ENCODE data around the gene TNFRSF13B.
A peak's percentile ranks its signal among the peaks of the same experiment; 100 is the strongest.
"Not testable (repeated sequence)": the region's sequence is repeated elsewhere in the genome, so short reads cannot be mapped to it uniquely, and the experiment has no call there.

The TNFRSF13B gene

DNA sequence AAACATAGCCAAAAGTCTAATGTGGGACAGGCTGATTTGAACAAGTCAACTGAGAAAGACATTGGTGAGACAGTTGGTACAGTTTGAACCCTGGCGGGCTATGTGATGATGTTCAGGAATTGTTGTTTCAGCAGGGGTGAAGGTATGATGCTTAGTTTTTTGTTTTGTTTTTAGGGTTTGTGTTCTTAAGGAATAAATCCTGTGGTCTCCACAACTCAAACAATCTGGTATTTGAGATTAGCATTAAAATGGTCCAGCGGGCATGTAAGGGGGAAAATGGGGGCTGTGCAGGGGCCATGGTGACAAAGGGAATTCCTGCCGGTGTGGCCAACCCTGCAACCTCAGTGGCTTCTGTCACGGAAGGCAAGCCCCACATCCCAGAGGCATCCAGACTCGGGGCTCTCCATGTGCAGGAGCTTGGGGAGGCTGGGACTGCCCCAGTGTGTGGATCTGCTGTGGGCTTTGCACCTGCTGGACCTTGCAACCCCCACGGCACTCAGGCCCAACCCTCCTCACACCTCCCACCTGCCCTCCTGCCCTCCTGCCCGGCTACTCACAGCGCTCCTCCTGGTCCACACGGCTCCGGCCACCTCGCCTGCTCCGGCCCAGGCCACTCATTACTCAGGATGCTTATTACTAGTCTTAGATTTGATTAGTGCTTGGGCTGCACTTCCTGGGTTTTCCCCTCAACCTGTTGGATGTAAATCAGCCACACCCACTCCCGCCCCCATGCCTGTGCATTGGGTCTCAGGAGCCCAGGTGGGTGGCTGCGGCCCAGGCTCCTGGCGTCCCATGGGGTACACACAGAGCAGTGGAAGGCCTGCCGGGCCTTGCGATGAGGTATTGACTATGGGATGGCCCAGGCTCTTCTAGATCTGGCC lies at the start of gene TNFRSF13B:
Gene TNFRSF13B, minus strand, starts transcription at position 661 of the 881 bp plus-strand sequence. Its CDS starts 43 bp downstream, at position 618.
- no peak for DNase-seq

DNA sequence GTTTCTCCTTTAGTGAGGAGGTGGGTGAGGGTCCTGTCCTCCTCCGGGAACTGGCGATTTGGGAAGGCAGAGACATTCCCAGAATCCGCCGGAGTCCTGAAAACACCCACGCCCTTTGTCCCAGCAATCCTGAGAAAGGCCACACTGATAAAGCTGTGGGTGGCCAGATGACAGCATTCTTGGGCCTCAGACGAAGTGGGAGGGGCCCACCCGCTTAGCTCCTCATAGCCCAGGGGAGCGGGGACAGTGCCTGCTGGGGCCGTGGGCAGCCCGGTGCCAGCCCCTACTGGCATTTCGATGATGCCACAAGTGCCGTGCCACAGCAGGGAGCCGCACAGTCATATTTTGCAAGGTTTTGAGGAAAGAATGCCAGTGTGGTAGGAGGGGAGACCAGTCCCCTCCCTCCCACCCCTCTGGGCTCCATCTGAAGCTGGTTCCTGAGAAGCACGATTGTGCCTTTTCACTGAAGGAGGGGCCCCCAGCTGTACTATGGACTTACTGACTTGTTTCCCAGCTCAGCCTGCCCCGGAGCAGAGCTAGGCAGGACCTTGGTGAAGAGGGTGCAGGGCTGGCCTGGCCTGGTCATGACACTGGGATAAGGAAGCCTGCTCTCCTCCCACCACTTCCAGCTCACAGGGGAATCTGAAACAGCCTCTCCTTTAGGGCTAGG lies 49.4 kb upstream of the TNFRSF13B start:
- DNase-seq = no peak

DNA sequence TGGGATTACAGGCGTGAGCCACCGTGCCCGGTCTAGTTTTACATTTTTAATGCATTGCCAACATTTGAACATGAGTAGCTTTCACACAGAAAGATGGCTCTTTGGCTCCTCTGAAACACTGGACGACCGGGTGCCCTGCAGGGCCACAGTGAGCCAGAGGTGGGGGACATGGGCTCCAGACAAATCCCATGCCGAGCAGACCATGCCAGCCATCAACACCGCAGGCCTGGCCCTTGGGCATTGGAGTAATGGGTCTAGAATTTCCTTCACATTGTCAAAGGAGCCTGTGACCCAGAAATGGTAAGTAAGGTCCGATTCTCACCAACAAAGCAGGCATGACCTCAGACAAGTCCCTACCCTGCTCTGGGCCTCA lies 48.9 kb upstream of the TNFRSF13B start:
- no peak for DNase-seq

GRCh38 chr17:17019891-17020456 lies 48.1 kb upstream of the TNFRSF13B start:
- no peak for DNase-seq

GRCh38 chr17:17019430-17019762 lies 47.5 kb upstream of the TNFRSF13B start:
- DNase-seq = no peak

DNA sequence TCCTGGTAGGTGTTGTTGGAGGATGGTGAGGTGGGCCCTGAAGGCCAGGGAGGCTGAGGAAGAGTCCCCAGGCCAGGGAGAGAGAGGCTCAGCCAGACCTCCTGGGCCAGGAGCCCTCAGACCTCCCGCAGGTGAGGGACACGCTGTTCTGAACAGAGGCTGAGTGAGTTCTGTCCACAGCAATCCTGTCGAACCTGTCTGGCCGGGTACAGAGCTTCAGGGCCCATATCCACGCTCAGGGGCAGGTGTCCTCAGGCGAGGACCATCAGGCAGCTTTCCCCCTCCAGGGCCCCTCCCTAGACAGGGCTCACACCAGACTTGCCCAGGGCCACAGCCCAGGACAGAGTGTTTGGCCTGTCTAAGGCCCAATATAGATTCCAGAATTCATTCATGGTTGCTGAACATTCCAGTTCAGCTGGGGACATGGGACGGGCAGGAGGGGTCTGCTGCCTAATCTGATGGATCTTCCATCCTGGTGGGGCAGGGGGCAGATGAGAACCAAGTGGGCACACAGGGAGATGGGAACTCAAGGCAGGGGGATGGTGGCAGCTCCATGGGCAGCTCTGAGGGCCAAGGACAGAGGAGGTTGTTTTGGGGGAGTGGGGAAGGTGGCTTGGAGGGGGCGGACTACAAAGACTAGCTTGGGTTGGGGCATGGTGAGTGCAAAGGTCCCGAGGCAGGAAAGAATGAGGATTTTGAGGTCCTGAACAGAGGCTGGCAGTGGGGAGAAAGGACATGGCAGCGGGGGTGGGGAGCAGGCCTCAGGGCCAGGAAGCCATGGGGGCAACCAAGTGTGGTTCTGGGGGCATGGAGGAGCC lies 46.9 kb upstream of the TNFRSF13B start:
- no peak for DNase-seq

- no peak for DNase-seq
Measured at GRCh38 chr17:17018021-17018441, 46.1 kb upstream of the TNFRSF13B start.

DNA sequence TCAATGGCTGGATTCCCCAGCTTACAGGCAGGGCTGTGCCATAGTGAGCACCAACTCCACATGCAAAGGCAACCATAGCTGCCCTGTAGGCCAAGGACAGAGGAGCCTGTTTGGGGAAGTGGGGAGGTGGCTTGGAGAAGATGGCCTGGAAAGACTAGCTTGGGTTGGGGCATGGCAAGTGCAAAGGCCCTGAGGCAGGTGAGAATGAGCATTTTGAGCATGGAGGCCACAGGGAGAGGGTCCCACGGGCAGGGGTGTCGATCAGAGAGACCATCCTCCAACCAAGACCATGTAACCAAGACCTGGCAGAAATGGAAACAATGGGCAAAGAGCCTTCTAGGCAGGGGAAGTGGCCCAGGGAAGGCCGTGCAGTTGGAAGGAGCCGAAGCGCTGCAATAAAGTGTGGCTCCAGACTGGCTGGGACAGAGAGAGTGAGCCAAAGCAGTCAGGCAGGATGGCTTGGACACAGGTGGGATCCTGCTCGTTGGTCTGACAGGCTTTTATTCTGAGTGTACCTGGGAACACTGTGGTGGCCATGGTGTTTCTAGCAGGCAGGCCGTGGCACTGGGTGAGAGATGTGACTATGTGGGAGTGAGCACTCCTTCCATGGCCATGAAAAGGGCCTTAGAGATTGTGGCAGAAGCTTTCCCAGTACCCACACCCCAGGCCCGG lies 45.6 kb upstream of the TNFRSF13B start:
- no peak for DNase-seq

- not testable (repeated sequence) for DNase-seq
Measured at GRCh38 chr17:17016199-17017197, 44.6 kb upstream of the TNFRSF13B start.

DNA sequence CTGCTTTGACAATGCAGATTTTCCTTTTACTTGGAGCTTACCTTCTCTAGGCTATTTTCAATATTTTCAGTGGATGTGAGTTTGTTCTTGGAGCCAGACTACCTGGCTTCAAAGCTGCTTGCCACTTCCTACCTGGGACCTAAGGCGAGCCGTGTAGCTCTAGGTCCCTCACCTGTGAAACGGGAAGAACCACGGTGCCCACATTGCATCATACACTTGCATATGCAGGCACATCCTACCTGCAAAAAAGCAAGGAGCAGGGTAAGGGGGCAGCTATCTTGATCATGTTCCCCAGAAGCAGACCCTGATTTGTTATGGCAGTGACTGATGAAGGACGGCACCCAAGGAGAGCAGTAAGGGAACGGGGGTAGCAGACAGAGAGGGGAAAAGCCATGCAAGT lies 43.3 kb upstream of the TNFRSF13B start:
- no peak for DNase-seq

- not testable (repeated sequence) for DNase-seq
Measured at GRCh38 chr17:17014748-17015124, 42.8 kb upstream of the TNFRSF13B start.

- not testable (repeated sequence) for DNase-seq
Measured at GRCh38 chr17:17013828-17014747, 42.2 kb upstream of the TNFRSF13B start.

- DNase-seq = peak; percentile 91
Measured at GRCh38 chr17:17011043-17011907, 39.4 kb upstream of the TNFRSF13B start.

DNA sequence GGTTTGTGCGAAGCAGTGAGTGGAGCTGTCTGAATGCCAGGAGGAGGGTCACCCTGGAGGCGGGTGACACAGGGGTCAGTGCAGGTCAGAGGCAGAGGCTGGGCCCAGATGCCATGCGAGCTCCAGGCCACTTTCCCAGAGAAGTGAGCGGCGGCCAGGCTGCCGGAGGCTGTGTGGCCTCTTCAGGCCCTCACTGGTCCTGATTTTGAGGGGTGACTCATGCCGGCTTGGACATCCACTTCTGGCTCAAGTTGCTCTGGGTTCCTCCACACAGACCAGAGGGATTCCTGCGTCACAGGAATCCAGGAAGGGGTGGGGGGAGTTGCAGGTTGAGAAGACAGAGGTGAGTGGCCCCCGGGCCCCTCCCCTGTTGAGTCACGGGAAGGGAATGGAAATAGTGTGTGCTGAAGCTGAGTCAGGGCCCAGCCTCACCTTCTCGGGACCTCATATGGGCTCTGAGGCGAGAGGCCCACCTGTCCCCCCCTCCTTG lies 38.7 kb upstream of the TNFRSF13B start:
- DNase-seq = not testable (repeated sequence)

- not testable (repeated sequence) for DNase-seq
Measured at GRCh38 chr17:17009972-17010371, 38.1 kb upstream of the TNFRSF13B start.

DNA sequence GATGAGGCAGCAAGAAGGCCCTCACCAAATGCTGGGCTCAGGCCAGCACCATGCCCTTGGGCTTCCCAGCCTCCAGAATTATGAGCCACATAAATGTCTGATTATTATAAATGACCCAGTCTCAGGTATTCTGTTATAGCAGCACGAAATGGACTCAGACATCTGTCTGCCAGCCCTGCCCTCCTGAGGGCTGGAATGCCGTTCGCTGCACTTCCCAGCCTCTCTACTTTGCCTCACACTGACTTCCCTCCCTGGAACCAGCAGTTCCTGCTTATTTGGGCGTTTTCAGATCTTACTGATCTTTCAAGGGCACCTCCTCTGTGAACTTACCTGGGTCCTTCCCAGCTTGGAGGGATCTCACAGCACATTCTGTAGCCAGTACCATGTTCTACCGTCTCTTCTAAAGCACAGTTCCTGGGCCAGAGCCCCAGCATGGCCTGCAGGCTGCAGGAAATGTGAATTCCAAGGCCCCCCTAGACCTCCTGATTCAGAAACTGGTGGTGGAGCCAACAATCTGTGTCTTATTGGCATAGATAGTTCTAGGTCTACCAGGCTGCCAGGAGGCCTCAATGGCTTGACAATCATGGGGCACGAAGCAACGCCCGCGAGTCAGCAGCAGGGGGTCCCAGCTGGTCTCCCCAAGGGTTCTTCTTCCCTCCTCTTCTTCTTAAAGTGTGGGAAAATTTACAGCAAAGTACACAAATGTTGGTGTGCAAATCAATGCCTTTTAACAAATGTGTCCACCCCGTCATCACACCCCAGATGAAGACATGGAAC lies 36.9 kb upstream of the TNFRSF13B start:
- DNase-seq = not testable (repeated sequence)

GRCh38 chr17:17007891-17008290 lies 36.0 kb upstream of the TNFRSF13B start:
- not testable (repeated sequence) for DNase-seq
